GM23338 (cell line): ENCODE data around the gene PDZD7.

Experiments used
- CREB1 ChIP-seq: fragments of 250-450 bp; sonication (Bioruptor Pico); IDR thresholded peaks from 2 replicates; pipeline ENCODE4 v1.5.0; 2020; ENCODE audit warnings: low read depth, mild to moderate bottlenecking, moderate library complexity
- POLR2AphosphoS5 ChIP-seq: IDR thresholded peaks from 2 replicates; pipeline ENCODE4 v1.6.1; 2016; ENCODE audit warnings: antibody characterized with exemption, low read depth
- STAT1 ChIP-seq: IDR thresholded peaks from one replicate; pipeline ENCODE4 v1.6.1; 2016; ENCODE audit warnings: antibody characterized with exemption; ENCODE audit not compliant: unreplicated experiment
- TF ChIP-seq, protein P1 (sequence below), 2 experiments: fragments of 200-600 bp in 1 of 2; sonication (generic) in 1 of 2; conservative IDR thresholded peaks; 2 replicates each; pipeline versions ENCODE4 v1.5.1 to v1.6.1; 2016 to 2017; ENCODE audit warnings: antibody characterized with exemption in 2 of 2, low read depth in 2 of 2, mild to moderate bottlenecking in 2 of 2, moderate library complexity in 1 of 2
- TF ChIP-seq, protein P2 (sequence below): IDR thresholded peaks from one replicate; pipeline ENCODE4 v1.6.1; 2018; ENCODE audit warnings: antibody characterized with exemption; ENCODE audit not compliant: unreplicated experiment

DNA sequence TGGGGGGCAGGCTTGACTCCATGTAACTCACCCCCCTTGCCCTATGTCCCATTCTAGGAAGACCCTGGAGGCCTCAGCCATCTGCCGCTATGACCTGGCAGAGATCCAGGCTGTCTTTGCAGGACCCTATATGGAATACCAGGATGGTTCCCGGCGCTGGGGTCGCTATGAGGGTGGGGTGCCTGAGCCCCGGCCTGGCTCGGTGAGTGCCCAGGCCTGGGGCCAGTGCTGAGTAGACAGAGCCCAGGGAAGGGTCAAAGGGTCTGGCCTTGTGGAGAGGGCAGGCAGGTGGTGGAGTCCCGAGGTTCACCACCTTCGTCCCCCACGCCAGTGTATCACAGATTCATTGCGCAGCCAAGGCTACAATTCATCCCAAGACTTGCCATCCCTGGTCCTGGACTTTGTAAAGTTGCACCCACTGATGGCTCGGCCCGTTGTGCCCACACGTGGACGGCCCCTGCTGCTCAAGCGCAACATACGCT is 51.1 kb downstream of the PDZD7 start:
- TF ChIP-seq, protein P1, sequence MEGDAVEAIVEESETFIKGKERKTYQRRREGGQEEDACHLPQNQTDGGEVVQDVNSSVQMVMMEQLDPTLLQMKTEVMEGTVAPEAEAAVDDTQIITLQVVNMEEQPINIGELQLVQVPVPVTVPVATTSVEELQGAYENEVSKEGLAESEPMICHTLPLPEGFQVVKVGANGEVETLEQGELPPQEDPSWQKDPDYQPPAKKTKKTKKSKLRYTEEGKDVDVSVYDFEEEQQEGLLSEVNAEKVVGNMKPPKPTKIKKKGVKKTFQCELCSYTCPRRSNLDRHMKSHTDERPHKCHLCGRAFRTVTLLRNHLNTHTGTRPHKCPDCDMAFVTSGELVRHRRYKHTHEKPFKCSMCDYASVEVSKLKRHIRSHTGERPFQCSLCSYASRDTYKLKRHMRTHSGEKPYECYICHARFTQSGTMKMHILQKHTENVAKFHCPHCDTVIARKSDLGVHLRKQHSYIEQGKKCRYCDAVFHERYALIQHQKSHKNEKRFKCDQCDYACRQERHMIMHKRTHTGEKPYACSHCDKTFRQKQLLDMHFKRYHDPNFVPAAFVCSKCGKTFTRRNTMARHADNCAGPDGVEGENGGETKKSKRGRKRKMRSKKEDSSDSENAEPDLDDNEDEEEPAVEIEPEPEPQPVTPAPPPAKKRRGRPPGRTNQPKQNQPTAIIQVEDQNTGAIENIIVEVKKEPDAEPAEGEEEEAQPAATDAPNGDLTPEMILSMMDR (conservative IDR thresholded peaks at IDR 0.05; ENCODE audit: low read depth in 2 of 2) = no peak
- TF ChIP-seq STAT1 (no peak), CREB1 (no peak), POLR2AphosphoS5 (no peak)
- TF ChIP-seq, protein P2, sequence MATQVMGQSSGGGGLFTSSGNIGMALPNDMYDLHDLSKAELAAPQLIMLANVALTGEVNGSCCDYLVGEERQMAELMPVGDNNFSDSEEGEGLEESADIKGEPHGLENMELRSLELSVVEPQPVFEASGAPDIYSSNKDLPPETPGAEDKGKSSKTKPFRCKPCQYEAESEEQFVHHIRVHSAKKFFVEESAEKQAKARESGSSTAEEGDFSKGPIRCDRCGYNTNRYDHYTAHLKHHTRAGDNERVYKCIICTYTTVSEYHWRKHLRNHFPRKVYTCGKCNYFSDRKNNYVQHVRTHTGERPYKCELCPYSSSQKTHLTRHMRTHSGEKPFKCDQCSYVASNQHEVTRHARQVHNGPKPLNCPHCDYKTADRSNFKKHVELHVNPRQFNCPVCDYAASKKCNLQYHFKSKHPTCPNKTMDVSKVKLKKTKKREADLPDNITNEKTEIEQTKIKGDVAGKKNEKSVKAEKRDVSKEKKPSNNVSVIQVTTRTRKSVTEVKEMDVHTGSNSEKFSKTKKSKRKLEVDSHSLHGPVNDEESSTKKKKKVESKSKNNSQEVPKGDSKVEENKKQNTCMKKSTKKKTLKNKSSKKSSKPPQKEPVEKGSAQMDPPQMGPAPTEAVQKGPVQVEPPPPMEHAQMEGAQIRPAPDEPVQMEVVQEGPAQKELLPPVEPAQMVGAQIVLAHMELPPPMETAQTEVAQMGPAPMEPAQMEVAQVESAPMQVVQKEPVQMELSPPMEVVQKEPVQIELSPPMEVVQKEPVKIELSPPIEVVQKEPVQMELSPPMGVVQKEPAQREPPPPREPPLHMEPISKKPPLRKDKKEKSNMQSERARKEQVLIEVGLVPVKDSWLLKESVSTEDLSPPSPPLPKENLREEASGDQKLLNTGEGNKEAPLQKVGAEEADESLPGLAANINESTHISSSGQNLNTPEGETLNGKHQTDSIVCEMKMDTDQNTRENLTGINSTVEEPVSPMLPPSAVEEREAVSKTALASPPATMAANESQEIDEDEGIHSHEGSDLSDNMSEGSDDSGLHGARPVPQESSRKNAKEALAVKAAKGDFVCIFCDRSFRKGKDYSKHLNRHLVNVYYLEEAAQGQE = no peak
